Measurements from ENCODE around the gene ETV7. TPM values are rescaled to one million over a fixed set of nuclear protein-coding genes. Genes with fewer than 3 reads are reported as not detected.

Gene ETV7
- polyA plus RNA-seq, 3 donors = 0.10 to 2.2 (median 1.5) TPM

GRCh38 chr6:36328600-36328999 lies 58.9 kb downstream of the ETV7 start:
- intact Hi-C loops (cut with micrococcal nuclease) = no loop called here
- Histone ChIP-seq H3K4me1 (ENCODE audit: control insufficient read depth in 1 of 2, insufficient read depth in 2 of 2, low read length in 2 of 2) (peaks cover 3 to 5% of the 10 kb centered on the region in 2 donors), H2AFZ (ENCODE audit: insufficient read depth, low read depth, low read length, poor library complexity, severe bottlenecking) (no peak overlapping the region), H3K27me3 (ENCODE audit: control insufficient read depth in 2 of 2, insufficient read depth in 2 of 2, low read length in 2 of 2) (no peaks in the 10 kb centered on the region), H3K4me2 (replicated peaks; ENCODE audit: extremely low read depth, low read length, poor library complexity, severe bottlenecking) (no peak overlapping the region), H3K4me3 (replicated peaks in 1 of 3; ENCODE audit: low read depth in 2 of 3, low read length in 3 of 3) (no peak overlapping the region), H3K79me2 (ENCODE audit: insufficient read depth, low read length) (no peaks in the 10 kb centered on the region), H3K36me3 (replicated peaks in 1 of 2; ENCODE audit: control insufficient read depth in 1 of 2, insufficient read depth in 2 of 2, low read length in 2 of 2) (no peaks in the 10 kb centered on the region), H3K9me3 (replicated peaks in 1 of 2; ENCODE audit: control insufficient read depth in 1 of 2, insufficient read depth in 1 of 2, low read length in 2 of 2) (no peaks in the 10 kb centered on the region), H3K27ac (ENCODE audit: low read depth in 1 of 2, low read length in 2 of 2) (no peak overlapping the region), H3K9ac (ENCODE audit: insufficient read depth, low read length, poor library complexity, severe bottlenecking) (no peak overlapping the region), H4K20me1 (ENCODE audit: insufficient read depth, low read length) (no peaks in the 10 kb centered on the region)
- Mint-ChIP-seq H3K27me3 (ENCODE audit: low read depth in 3 of 3) (peaks cover 4 to 15% (median 7%) of the 10 kb centered on the region in 3 donors), H3K36me3 (no peaks in the 10 kb centered on the region), H3K4me3 (no peak overlapping the region), H3K27ac (no peak overlapping the region), H3K4me1 (peaks cover 8% of the 10 kb centered on the region), H3K9me3 (no peaks in the 10 kb centered on the region)
- DNase-seq = no peak
- WGBS (ENCODE audit: insufficient coverage) = 98% methylated on average over 5 of the region's 7 CpGs
- TF ChIP-seq CTCF (IDR thresholded peaks at IDR 0.05) = no peak

- no peaks in the 10 kb centered on the region for H4K20me1 ChIP-seq (ENCODE audit: insufficient read depth, low read length)
- no peak overlapping the region for H3K4me2 ChIP-seq (replicated peaks; ENCODE audit: extremely low read depth, low read length, poor library complexity, severe bottlenecking)
- H3K27ac ChIP-seq (ENCODE audit: low read depth in 1 of 2, low read length in 2 of 2) = no peak overlapping the region
- Mint-ChIP-seq H3K27me3 (ENCODE audit: low read depth in 3 of 3) (peaks cover 4 to 9% (median 4%) of the 10 kb centered on the region in 3 donors), H3K36me3 (no peaks in the 10 kb centered on the region), H3K27ac (no peak overlapping the region), H3K4me3 (no peak overlapping the region), H3K9me3 (no peaks in the 10 kb centered on the region), H3K4me1 (peaks cover 10% of the 10 kb centered on the region)
- DNase-seq = no peak
- no peaks in the 10 kb centered on the region for H3K36me3 ChIP-seq (replicated peaks in 1 of 2; ENCODE audit: control insufficient read depth in 1 of 2, insufficient read depth in 2 of 2, low read length in 2 of 2)
- no peaks in the 10 kb centered on the region for H3K9me3 ChIP-seq (replicated peaks in 1 of 2; ENCODE audit: control insufficient read depth in 1 of 2, insufficient read depth in 1 of 2, low read length in 2 of 2)
- no peak overlapping the region for H2AFZ ChIP-seq (ENCODE audit: insufficient read depth, low read depth, low read length, poor library complexity, severe bottlenecking)
- no peak overlapping the region for H3K4me3 ChIP-seq (replicated peaks in 1 of 3; ENCODE audit: low read depth in 2 of 3, low read length in 3 of 3)
- peaks cover 3 to 5% of the 10 kb centered on the region in 2 donors for H3K4me1 ChIP-seq (ENCODE audit: control insufficient read depth in 1 of 2, insufficient read depth in 2 of 2, low read length in 2 of 2)
- intact Hi-C loops (cut with micrococcal nuclease) = no loop called here
- no peak overlapping the region for H3K9ac ChIP-seq (ENCODE audit: insufficient read depth, low read length, poor library complexity, severe bottlenecking)
- no peaks in the 10 kb centered on the region for H3K27me3 ChIP-seq (ENCODE audit: control insufficient read depth in 2 of 2, insufficient read depth in 2 of 2, low read length in 2 of 2)
- no peaks in the 10 kb centered on the region for H3K79me2 ChIP-seq (ENCODE audit: insufficient read depth, low read length)
- no peak for TF ChIP-seq CTCF (IDR thresholded peaks at IDR 0.05)
These were observed 59.6 kb downstream of the ETV7 start for GRCh38 chr6:36327919-36328236.

Measured in CD14-positive monocyte (primary cell).